Stimulated activated CD8-positive, alpha-beta memory T cell treated with anti-CD3 and anti-CD28 coated beads, Interleukin-15, amount 100 ng/mL, for 24 hours (primary cell): Measurements from ENCODE around the gene SHROOM2.

Experiments used
- DNase-seq: peaks from one replicate; pipeline ENCODE4 v3.0.0-alpha.2; 2020; ENCODE audit warnings: low read depth

Gene SHROOM2

GRCh38 chrX:9943420-9943819 lies 157.2 kb downstream of the SHROOM2 start:
- DNase-seq, result no peak

GRCh38 chrX:9947131-9947794 lies 161.0 kb downstream of the SHROOM2 start:
- DNase-seq, result no peak

- no peak for DNase-seq
Measured at GRCh38 chrX:9948406-9948805, 162.2 kb downstream of the SHROOM2 start.

DNA sequence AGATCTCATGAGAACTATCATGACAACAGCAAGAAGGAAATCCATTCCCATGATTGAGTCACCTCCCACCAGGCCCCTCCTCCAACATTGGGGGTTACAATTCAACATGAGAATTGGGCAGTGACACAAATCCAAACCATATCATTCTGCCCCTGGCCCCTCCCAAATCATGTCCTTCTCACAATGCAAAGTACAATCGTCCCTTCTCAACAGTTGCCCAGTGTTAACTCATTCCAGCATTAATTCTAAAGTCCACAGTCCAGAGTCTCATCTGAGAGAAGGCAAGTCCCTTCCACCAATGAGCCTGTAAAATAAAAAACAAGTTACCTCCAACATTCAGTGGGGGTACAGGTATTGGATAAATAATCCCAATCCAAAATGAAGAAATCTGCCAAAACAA lies 166.1 kb downstream of the SHROOM2 start:
- DNase-seq, result no peak

DNA sequence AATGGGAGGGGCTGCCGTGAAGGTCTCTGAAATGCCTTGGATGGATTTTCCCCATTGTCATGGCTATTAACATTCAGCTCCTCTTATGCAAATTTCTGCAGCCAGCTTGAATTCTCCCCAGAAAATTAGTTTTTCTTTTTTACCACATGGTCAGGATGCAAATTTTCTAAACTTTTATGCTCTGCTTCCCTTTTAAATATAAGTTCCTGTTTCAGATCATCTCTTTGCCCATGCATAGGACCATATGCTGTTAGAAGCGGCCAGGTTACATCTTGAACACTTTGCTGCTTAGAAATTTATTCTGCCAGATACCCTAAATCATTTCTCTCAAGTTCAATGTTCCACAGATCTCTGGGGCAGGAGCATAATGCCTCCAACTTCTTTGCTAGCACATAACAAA lies 167.2 kb downstream of the SHROOM2 start:
- no peak for DNase-seq

GRCh38 chrX:9955506-9955905 lies 169.3 kb downstream of the SHROOM2 start:
- no peak for DNase-seq

GRCh38 chrX:9957743-9958142 lies 171.5 kb downstream of the SHROOM2 start:
- no peak for DNase-seq

DNA sequence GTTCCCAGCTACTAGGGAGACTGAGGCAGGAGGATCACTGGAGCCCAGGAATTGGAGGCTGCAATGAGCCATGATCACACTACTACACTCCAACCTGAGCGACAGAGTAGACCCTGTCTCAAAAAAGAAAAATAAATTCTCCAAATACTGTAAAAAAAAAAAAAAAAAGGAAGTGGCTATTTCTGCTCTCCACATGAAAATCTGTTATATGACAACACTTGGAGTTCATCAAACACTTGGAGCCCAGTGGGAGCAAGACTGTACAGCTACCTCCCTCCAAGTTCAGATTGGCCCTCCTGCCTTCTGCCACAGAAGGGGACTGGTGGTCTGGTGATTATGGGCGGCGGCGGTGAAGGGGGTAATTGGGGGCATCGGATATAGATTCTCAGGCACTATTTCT lies 172.0 kb downstream of the SHROOM2 start:
- DNase-seq, result no peak

DNA sequence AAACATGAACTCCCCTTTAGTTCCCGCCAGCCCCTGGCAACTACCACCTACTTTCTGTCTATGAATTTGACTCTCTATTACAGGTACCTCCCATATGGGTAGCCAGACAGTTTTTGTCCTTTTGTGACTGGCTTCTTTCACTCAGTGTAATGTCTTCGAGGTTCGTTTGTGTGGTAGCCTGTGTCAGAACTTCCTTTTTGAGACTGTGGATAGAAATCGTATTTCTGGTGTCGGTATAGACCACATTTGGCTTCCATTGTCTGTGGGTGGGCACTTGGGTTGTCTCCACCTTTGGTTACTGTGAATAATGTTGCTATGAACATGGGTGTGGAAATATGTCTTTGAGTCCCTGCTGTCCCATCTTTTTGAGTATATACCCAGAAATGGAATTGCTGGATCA lies 175.5 kb downstream of the SHROOM2 start:
- DNase-seq, result no peak

GRCh38 chrX:9966775-9967408 lies 180.7 kb downstream of the SHROOM2 start, which contains the start of gene CLDN34:
TSS of gene CLDN34 (plus strand) at chrX:9967358. CDS start at chrX:9967358, 0 bp downstream.
- DNase-seq, result no peak

DNA sequence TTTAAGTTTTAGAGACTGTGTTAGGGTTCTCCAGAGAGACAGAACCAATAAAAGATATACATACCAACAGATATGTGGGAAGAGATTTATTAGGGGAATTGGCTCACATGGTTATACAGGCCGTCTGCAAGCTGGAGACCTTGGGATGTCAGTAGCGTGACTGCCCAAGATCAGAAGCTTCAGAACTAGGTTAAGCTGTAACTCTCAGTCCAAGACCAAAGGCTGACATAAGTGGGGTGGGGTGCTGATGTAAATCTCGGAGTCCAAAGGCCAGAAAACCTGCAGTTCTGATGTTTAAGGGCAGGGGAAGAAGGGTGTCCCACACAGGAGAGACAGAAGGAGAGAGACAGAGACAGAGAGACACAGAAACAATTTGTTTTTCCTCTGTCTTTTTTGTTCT lies 191.4 kb downstream of the SHROOM2 start:
- no peak for DNase-seq

DNA sequence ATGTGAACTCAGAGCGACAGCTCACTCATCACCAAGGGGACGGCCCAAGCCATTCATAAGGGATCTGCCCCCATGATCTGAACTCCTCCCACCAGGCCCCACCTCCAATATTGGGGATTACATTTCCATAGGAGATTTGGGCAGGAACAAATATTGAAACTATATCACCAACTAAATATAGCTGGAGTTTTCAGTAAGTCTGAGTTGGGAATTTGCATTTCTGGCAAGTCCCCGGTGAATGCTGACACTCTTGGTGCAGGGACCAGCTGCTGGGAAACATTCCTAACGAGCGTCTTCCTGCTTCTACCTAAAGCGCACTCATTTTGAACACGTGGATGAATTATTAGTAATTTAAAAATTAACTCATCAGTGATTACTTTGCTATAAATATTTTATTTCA lies 194.2 kb downstream of the SHROOM2 start:
- DNase-seq, result no peak

- DNase-seq, result no peak
Measured at GRCh38 chrX:9980927-9981326, 194.7 kb downstream of the SHROOM2 start.

GRCh38 chrX:9983441-9983840 lies 197.2 kb downstream of the SHROOM2 start:
- no peak for DNase-seq

DNA sequence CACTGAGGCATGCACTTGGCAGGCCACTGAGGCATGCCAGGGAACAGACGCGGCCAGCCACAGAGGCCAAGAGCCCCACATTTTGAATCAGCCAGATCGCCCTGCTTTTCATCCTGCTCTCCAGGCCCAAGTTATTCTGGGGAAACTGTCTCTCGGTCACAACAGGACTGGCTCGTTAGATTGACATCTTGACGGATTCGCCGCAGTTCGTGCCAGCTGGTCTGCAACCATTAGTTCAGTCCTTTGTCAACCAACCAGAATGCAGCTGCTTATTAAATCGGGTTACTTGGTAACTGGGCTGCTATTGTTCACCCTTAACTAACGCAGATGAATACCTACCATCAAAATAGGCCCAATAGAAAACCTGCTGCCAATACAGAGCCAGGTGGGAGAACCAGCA lies 197.6 kb downstream of the SHROOM2 start:
- no peak for DNase-seq

DNA sequence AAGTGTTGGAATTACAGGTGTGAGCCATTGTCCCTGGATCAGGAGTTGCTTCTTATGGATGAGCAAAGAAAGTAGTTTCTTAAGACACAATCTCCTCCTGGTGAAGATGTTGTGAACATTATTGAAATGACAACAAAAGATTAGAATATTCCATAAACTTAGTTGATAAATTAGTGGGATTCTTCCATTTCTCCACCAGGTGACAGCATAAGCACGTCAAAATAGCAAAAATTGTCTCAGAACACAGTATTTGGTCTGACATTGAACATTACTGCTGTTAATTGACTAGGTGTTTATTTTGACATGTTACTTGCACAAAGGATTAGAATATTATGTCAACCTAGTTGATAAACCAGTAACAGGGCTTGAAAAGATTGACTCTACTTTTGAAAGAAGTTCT lies 202.5 kb downstream of the SHROOM2 start:
- no peak for DNase-seq

GRCh38 chrX:9992061-9992460 lies 205.8 kb downstream of the SHROOM2 start:
- DNase-seq, result no peak

DNA sequence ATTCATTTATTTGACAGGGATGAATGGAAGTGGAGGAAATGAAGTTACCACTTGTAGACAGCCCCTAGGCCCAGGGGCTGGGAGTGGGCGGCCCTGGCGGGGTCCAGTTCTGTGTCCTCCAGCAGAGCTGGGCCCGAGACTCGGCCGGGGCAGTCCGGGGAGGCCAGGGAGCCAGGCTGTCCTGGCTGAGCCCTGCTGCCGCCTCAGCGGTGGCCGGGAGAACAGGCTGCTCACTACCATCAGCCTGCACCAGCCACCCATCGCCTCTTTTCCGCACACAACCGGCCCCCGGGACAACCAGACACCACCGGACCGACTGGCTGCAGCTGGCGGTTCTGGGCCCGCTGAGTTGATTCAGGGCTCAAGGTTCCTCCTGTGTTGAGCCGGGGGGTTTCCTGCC lies 206.5 kb downstream of the SHROOM2 start:
- no peak for DNase-seq

DNA sequence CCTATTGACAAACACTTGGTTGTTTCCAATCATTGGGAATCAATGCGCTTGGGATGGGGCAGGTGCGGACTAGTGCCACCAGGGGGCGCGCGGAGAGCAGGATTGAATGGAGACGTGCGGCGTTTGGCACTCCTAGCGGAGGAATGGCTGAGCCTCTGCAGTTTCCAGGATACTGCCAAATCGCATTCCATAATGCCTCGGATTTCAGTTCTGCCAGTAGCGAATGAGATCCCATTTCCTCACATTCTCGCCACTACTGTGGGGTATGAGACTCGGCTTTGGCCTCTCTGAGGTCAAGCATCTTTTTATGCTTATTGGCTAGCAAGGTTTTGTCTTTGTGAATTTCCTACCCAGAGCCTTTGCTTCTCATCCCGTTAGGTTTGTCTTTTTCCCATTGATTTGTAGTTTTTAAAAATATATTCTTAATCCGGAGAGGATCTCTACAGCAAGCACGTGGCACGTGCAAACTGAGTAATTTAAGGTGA lies 209.7 kb downstream of the SHROOM2 start:
- peak; percentile 48 for DNase-seq

- DNase-seq, result no peak
Measured at GRCh38 chrX:9997041-9997440, 210.8 kb downstream of the SHROOM2 start.

GRCh38 chrX:9997524-9997923 lies 211.3 kb downstream of the SHROOM2 start:
- DNase-seq, result no peak
